IPS DF 19.7 (cell line): ENCODE results near the gene RIMKLA.

Experiments
- DNase-seq: peaks from one replicate; pipeline ENCODE4 v3.0.0-alpha.2; 2013; ENCODE audit warnings: low read depth, low spot score

The RIMKLA gene

GRCh38 chr1:42427240-42427639 is 46.6 kb downstream of the RIMKLA start:
- no peak for DNase-seq

DNA sequence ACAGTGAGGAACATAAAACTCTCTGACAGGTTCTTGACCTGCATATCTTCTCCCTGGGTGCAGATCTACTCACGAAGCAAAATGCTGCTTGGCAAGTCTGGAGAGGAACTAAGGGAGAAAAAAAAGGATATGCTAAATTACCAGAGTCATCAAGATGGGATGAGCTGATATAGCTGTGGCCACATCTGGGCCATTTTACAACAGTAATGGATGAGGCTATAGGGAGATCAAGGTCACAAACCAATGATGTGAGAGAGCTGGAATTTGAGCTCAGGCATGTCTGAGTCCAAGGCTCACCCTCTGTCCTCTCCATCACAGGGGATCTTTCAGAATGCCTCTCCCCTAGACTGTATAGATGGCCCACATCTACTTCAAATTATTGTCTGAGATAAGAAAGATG is 49.0 kb downstream of the RIMKLA start:
- DNase-seq = no peak

GRCh38 chr1:42430286-42431135 is 49.9 kb downstream of the RIMKLA start:
- DNase-seq = no peak

- no peak for DNase-seq
Measured at GRCh38 chr1:42431514-42431913, 50.9 kb downstream of the RIMKLA start.

DNA sequence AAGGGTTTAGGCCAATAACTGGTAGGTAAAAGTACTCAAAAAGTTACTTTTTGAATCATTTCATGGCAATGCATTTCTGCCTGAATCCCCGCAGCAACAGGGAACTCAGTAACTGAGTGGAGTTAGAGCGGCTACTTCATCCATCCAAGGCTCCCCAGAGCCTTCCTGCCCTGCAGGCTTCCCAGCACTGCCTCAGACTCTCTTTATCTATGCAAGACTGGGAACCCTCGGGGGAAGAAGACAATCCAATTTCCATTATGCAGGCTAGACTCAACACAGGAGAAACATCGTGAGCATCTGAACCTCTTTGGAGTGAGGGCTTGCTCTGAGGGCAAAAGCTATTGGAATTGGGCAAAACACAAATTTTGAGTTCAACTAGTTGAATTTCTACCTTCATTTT is 52.1 kb downstream of the RIMKLA start:
- DNase-seq = no peak

DNA sequence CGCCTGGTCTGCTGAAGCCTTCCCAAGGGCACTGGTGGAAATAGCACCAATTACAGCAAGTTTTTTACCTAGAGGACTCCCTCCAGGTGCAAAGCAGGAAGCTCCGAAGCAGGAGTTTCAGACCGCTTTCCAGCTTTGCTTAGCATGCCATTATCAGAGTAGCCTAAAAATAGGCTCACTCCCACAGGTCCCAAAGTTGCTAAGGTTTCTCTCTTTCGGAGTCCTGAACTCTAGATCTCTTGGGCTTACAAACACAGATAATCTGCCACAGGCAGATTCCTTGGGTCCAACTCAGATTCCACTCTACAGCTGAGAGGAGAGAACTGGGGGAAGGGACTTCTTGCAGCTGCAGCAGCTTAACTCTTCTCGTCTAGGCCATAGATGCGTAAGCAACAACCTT is 52.8 kb downstream of the RIMKLA start:
- DNase-seq = no peak

- no peak for DNase-seq
Measured at GRCh38 chr1:42434340-42434739, 53.7 kb downstream of the RIMKLA start.

- no peak for DNase-seq
Measured at GRCh38 chr1:42439940-42440339, 59.3 kb downstream of the RIMKLA start.

GRCh38 chr1:42442662-42443061 is 62.1 kb downstream of the RIMKLA start:
- no peak for DNase-seq

GRCh38 chr1:42449256-42449655 is 68.7 kb downstream of the RIMKLA start:
- no peak for DNase-seq

DNA sequence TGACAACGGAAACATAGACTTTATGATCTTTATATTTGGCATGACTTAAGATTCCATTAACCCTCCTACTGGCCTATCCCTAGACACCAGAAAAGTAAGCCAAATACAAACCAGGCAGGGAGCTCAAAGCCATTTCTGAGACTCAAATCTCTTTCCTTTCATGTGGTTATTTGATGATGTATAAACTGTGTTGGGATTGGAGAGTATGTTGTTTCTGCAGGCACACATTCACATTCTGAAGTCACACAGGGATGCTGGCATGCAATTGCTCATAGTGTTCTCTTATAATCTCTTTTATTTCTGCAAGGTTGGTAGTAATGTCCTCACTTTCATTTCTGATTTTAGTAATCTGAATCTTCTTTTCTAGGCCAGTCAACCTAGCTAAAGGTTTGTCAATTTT is 69.5 kb downstream of the RIMKLA start:
- no peak for DNase-seq

DNA sequence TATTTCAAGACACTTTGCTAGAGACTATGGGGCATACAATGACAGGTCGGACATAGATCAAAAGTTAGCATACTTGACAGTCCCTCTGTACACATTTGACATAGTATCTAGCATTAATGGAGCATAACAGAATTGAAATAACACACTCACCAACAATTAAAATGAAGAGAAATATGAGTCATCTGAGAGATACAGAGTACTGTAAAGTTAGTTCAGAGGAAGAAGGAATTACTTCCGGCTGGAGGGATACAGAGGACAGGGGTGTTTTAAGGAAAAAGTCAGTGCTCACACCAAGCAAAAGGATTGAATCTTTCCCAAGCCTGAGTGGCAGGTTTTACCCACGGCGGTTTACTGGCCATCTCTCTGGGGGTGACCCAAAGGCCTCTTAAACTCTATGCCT is 72.8 kb downstream of the RIMKLA start:
- no peak for DNase-seq

- DNase-seq = no peak
Measured at GRCh38 chr1:42454403-42454802, 73.8 kb downstream of the RIMKLA start.

DNA sequence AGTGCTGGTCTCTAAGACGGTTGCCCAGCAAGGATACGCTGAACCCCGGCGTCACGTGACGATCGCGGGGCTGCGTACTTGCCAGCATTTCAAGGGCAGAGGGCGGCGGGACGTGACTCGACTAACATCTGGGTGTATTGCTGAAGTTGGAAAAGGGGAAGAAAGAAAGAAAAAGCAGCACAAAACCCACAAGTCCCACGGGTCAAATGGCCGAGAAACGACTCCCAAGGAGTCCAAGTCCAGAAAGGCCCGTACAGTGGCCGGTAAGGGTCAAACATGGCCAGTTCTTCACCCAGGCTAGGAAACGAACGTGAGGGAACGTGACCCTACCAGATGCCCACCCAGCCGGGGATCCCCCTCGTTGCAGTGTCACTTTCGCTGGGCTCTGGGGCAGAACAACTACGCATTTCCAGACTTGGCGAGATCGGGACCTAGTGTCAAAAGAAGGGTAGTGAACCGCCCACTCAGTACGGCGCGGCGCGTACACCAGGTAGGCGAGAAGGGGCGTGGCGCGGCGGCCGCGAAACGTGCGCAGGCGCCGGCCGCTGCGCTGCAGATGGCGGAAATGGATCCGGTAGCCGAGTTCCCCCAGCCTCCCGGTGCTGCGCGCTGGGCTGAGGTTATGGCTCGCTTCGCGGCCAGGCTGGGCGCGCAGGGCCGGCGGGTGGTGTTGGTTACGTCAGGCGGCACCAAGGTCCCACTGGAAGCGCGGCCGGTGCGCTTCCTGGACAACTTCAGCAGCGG is 75.6 kb downstream of the RIMKLA start, which contains the start of the genes PPCS and ZMYND12:
Gene PPCS, plus strand, starts transcription at position 534 of the 744 bp plus-strand sequence. Its CDS starts 23 bp downstream, at position 557.
Gene ZMYND12, minus strand, starts transcription at position 13 of the 744 bp plus-strand sequence. CDS start 25 bp downstream, outside the sequence.
- no peak for DNase-seq

- no peak for DNase-seq
Measured at GRCh38 chr1:42456754-42457089, 76.1 kb downstream of the RIMKLA start.

DNA sequence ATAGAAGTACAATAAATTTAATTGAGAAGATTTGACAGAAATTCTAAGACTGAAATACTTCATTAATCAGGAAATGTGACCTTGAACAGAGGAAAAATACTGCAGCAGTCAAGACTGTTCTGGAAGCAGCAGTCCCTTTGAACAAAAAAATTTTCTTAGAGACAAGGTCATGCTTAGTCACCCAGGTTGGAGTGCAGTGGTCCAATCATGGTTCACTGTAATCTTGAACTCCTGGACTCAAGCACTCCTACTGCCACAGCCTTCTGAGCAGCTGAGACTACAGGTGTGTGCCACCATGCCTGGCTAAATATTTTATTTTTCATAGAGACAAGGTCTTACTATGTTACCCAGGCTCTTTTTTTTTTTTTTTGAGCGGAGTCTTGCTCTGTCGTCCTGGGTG is 80.6 kb downstream of the RIMKLA start:
- no peak for DNase-seq

DNA sequence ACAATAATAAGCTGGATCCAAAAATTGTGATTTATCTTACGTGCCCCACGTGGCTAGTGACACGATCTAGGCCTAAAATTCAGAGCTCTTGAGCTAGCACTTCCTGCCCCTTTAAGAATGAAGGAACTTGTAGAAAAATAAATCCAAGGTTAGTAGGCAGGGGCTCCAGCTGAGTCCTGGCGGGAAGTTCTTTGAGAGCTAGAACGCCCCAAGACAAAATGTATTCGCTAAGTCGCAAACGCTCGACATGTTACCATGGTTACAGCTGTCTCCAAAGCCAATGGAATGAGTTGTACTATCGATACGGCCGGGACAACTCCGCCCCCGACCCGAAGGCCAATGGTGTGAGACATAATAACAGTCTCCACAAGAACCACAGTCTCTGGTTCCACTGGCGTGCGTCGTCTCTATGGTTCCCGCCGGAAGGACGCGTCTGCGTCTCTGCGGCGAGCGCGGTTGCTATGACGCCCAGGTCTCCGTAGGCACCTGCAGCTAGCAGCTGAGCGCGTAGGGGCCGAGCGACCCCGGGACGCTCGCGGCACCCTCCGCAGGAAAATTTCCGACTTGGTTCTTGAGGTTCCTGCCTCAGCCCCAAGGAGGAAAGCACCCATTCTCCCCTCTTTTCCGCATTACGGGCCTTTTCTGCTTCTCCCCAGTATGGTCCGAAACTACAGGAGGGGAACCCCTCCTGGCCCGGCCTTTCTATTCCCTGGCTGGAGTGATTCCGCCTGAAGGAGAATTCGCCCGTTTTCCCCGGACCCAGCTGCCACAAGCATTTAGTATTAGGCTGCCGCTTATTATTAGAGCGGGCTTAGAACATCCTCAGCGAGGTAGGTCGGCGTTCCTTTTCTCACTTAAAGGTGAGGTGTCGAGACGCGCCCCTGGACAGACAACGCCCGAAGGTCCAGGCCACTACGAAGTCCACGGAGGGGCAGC is 82.5 kb downstream of the RIMKLA start, which contains the start of gene CCDC30:
Gene CCDC30, plus strand, starts transcription at position 459 of the 936 bp plus-strand sequence. CDS start 17,266 bp downstream, outside the sequence.
- peak; percentile 98 for DNase-seq

DNA sequence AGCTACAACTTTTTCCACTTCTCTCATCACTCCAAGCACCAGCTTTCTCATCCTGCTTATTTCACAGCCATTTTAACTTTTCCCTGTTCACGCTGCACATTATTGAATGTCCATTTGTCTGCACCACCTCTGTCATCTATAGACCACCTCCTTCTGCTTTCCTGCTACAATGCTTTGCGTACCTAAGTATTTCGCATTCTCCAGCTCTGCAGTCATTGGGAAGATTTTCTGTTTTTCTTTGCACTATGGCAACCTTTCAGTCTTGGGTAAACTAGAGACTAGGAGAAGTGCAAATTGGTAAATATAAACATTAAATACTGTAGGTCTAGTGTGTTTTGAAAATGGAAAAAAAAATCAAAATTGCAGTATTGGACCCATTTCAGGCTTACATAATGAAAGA is 83.3 kb downstream of the RIMKLA start:
- no peak for DNase-seq

DNA sequence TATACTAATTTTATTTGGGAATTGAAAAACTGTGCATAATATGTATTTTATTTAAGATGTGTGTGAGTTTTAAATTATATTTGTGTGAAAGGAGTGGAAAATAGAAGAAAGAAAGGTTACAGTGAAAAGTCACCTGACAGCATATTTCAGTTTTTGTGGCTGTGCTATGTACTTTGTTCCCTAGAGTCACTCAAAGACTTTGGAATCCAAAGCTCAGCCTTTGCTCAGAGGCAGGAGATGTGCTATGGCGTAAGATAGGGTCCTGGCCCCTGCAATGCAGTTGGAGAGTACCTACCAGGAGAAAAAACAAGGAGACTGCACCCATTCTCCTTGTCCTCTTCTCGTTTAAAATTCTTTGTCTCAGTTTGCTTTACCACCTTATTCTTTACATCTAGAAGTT is 85.4 kb downstream of the RIMKLA start:
- DNase-seq = no peak

DNA sequence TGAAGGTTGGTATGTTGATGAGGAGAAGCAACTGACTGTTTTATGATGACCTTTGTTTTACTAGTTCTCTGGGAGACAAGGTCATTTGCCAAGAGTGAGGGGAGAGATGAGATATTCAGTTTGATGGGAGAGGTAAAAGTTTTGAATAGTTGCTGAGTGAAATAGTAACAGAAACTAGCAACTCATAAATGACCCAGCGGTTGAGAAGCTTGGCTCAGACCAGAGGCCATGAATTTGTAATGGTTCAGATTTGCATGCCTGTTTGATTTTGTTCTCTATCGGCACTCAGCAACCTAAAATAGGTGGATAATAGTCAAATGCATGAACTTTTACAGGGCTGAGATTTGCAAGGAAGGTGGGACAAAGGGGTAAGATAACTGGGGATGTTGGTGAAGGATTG is 89.1 kb downstream of the RIMKLA start:
- DNase-seq = no peak
